Muscle of back (tissue), 11 donors: ENCODE measurements around the gene CNNM2. TPM values are rescaled to one million over a fixed set of nuclear protein-coding genes. Genes with fewer than 3 reads are reported as not detected.

Experiments used
- DNase-seq, 3 donors: peaks; one replicate each; pipeline versions ENCODE4 v3.0.0 to v3.0.0-alpha.2; 2013
- polyA plus RNA-seq, 10 donors: library from polyadenylated mRNA; unstranded; fragments of 120-200 nt; gene quantifications; one replicate each; pipeline ENCODE4 v1.2.1, GENCODE V29; 2013; ENCODE audit not compliant: insufficient read length in 10 of 10

Gene CNNM2
- polyA plus RNA-seq, 10 donors, result 2.2 to 3.7 (median 3.1) TPM

- no peak for DNase-seq
Measured at GRCh38 chr10:103067956-103068355, 149.9 kb downstream of the CNNM2 start.

- DNase-seq, result peak; percentile 8 to 54 (median 33)
Measured at GRCh38 chr10:103069453-103070331, 151.6 kb downstream of the CNNM2 start.

GRCh38 chr10:103072276-103072675, 154.2 kb downstream of the CNNM2 start:
- DNase-seq, result no peak

GRCh38 chr10:103072891-103073290, 154.8 kb downstream of the CNNM2 start:
- no peak for DNase-seq

GRCh38 chr10:103077020-103077419, 158.9 kb downstream of the CNNM2 start:
- no peak for DNase-seq

GRCh38 chr10:103077491-103078308, 159.6 kb downstream of the CNNM2 start:
- no peak for DNase-seq

- DNase-seq, result no peak
Measured at GRCh38 chr10:103078309-103078615, 160.2 kb downstream of the CNNM2 start.

GRCh38 chr10:103078676-103079075, 160.6 kb downstream of the CNNM2 start:
- DNase-seq, result no peak

- DNase-seq, result no peak
Measured at GRCh38 chr10:103079100-103079499, 161.0 kb downstream of the CNNM2 start.

GRCh38 chr10:103079946-103080345, 161.9 kb downstream of the CNNM2 start:
- no peak for DNase-seq

GRCh38 chr10:103080891-103081581, 162.9 kb downstream of the CNNM2 start:
- no peak for DNase-seq

- no peak for DNase-seq
Measured at GRCh38 chr10:103082683-103083082, 164.6 kb downstream of the CNNM2 start.

- DNase-seq, result no peak
Measured at GRCh38 chr10:103083266-103083976, 165.3 kb downstream of the CNNM2 start.

GRCh38 chr10:103083977-103084320, 165.9 kb downstream of the CNNM2 start:
- DNase-seq, result no peak

GRCh38 chr10:103086261-103086660, 168.2 kb downstream of the CNNM2 start:
- DNase-seq, result no peak

- DNase-seq, result no peak
Measured at GRCh38 chr10:103086799-103087198, 168.7 kb downstream of the CNNM2 start.

GRCh38 chr10:103089493-103089892, 171.4 kb downstream of the CNNM2 start:
- no peak for DNase-seq

GRCh38 chr10:103090911-103091310, 172.8 kb downstream of the CNNM2 start:
- no peak for DNase-seq

- no peak for DNase-seq
Measured at GRCh38 chr10:103095005-103095404, 176.9 kb downstream of the CNNM2 start.

- DNase-seq, result no peak
Measured at GRCh38 chr10:103096130-103096529, 178.0 kb downstream of the CNNM2 start.

- DNase-seq, result no peak
Measured at GRCh38 chr10:103098240-103098639, 180.1 kb downstream of the CNNM2 start.

GRCh38 chr10:103100620-103101019, 182.5 kb downstream of the CNNM2 start:
- no peak for DNase-seq
